ENCODE measurements around the gene MCM10. TPM values are rescaled to one million over a fixed set of nuclear protein-coding genes. Genes with fewer than 3 reads are reported as not detected.

Gene MCM10
- total RNA-seq, 1 donor from 2014 or later: 5.0 TPM

DNA sequence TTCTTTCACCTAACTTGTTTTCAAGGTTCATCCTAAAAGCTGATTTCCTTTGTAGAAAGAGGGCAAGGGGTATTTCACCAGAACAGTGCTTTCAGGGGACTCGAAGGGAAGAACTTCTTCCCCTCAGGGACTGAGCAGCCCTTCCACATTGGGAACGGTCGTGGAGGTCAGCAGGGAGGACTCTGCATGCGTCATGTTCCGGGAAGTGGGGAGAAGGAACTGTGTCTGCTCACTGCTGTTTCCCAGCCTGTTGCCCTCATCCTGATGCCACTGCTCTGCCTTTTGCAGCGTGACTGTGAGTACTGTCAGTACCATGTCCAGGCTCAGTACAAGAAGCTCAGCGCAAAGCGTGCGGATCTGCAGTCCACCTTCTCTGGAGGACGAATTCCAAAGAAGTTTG lies 27.2 kb downstream of the MCM10 start:
- Mint-ChIP-seq H3K27ac (ENCODE audit: unreplicated experiment) (no peak overlapping the region), H3K36me3 (ENCODE audit: unreplicated experiment) (peaks cover 4% of the 10 kb centered on the region), H3K4me3 (ENCODE audit: unreplicated experiment) (no peak overlapping the region), H3K27me3 (ENCODE audit: unreplicated experiment) (peaks cover 4% of the 10 kb centered on the region), H3K9me3 (ENCODE audit: unreplicated experiment) (no peaks in the 10 kb centered on the region), H3K4me1 (ENCODE audit: low read depth, unreplicated experiment) (no peaks in the 10 kb centered on the region)
- no peak for TF ChIP-seq CTCF (IDR thresholded peaks at IDR 0.05; ENCODE audit: partially characterized antibody, unreplicated experiment)
- DNase-seq: no peak

- no peaks in the 10 kb centered on the region for H3K4me1 Mint-ChIP-seq (ENCODE audit: low read depth, unreplicated experiment)
- H3K27me3 Mint-ChIP-seq (ENCODE audit: unreplicated experiment): peaks cover 4% of the 10 kb centered on the region
- no peak overlapping the region for H3K4me3 Mint-ChIP-seq (ENCODE audit: unreplicated experiment)
- H3K9me3 Mint-ChIP-seq (ENCODE audit: unreplicated experiment): no peaks in the 10 kb centered on the region
- no peak overlapping the region for H3K27ac Mint-ChIP-seq (ENCODE audit: unreplicated experiment)
- no peak for DNase-seq
- TF ChIP-seq CTCF (IDR thresholded peaks at IDR 0.05; ENCODE audit: partially characterized antibody, unreplicated experiment): no peak
- H3K36me3 Mint-ChIP-seq (ENCODE audit: unreplicated experiment): peaks cover 4% of the 10 kb centered on the region
Measured at GRCh38 chr10:13189961-13190360, 28.6 kb downstream of the MCM10 start.

- Mint-ChIP-seq H3K27ac (ENCODE audit: unreplicated experiment) (no peak overlapping the region), H3K9me3 (ENCODE audit: unreplicated experiment) (no peaks in the 10 kb centered on the region), H3K27me3 (ENCODE audit: unreplicated experiment) (peaks cover 4% of the 10 kb centered on the region), H3K4me1 (ENCODE audit: low read depth, unreplicated experiment) (no peaks in the 10 kb centered on the region), H3K4me3 (ENCODE audit: unreplicated experiment) (no peak overlapping the region), H3K36me3 (ENCODE audit: unreplicated experiment) (peaks cover 4% of the 10 kb centered on the region)
- no peak for TF ChIP-seq CTCF (IDR thresholded peaks at IDR 0.05; ENCODE audit: partially characterized antibody, unreplicated experiment)
- no peak for DNase-seq
Measured at GRCh38 chr10:13190816-13191215, 29.5 kb downstream of the MCM10 start.

GRCh38 chr10:13191362-13191761 lies 30.0 kb downstream of the MCM10 start:
- H3K36me3 Mint-ChIP-seq (ENCODE audit: unreplicated experiment): peaks cover 4% of the 10 kb centered on the region

DNA sequence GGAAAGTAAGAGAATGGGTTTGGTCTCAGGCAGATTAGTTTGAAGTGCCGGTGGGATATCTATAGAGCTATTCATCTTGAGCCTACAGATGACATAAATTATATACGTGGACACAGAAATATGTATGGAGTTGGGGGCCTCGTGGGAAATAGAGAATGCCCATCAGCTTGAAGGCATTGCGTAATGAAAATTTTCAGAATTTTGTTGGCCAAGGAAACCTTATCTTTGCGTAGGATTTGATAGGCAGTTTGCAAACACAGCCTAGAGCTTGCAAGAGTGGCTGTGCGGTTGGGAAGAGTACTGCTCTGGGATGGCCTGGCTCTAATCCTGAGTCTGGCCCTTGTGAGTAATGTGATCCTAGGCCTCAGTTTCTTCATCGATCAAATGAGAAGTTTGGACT lies 32.3 kb downstream of the MCM10 start:
- Mint-ChIP-seq H3K36me3 (ENCODE audit: unreplicated experiment) (no peaks in the 10 kb centered on the region), H3K27me3 (ENCODE audit: unreplicated experiment) (no peaks in the 10 kb centered on the region), H3K4me3 (ENCODE audit: unreplicated experiment) (no peak overlapping the region), H3K4me1 (ENCODE audit: low read depth, unreplicated experiment) (no peaks in the 10 kb centered on the region), H3K9me3 (ENCODE audit: unreplicated experiment) (no peaks in the 10 kb centered on the region), H3K27ac (ENCODE audit: unreplicated experiment) (no peak overlapping the region)
- TF ChIP-seq CTCF (IDR thresholded peaks at IDR 0.05; ENCODE audit: partially characterized antibody, unreplicated experiment): no peak
- no peak for DNase-seq

More at GRCh38 chr10:13191362-13191761, 30.0 kb downstream of the MCM10 start:
- no peaks in the 10 kb centered on the region for H3K4me1 Mint-ChIP-seq (ENCODE audit: low read depth, unreplicated experiment)
- H3K27me3 Mint-ChIP-seq (ENCODE audit: unreplicated experiment): peaks cover 4% of the 10 kb centered on the region
- no peak overlapping the region for H3K4me3 Mint-ChIP-seq (ENCODE audit: unreplicated experiment)
- TF ChIP-seq CTCF (IDR thresholded peaks at IDR 0.05; ENCODE audit: partially characterized antibody, unreplicated experiment): no peak
- no peak for DNase-seq
- H3K27ac Mint-ChIP-seq (ENCODE audit: unreplicated experiment): no peak overlapping the region
- H3K9me3 Mint-ChIP-seq (ENCODE audit: unreplicated experiment): no peaks in the 10 kb centered on the region
